Esophagus squamous epithelium (tissue), 5 donors: ENCODE data around the gene MKRN3. TPM values are rescaled to one million over a fixed set of nuclear protein-coding genes. Genes with fewer than 3 reads are reported as not detected.

Experiments used
- DNase-seq: peaks from one replicate; lab custom pipeline; 2025; lab: John Stamatoyannopoulos, UW
- H3K27ac ChIP-seq, 4 donors: fragments of 200-600 bp; sonication (generic); one replicate each; pipeline ENCODE4 v1.5.1; 2016 to 2019; ENCODE audit warnings: mild to moderate bottlenecking in 1 of 4
- H3K27me3 ChIP-seq, 4 donors: fragments of 200-600 bp; sonication (generic); 1 replicate in 3 of 4; 2 replicates in 1 of 4; pipeline versions ENCODE4 v1.5.1 to v1.6.0; 2017 to 2021; ENCODE audit warnings: antibody characterized with exemption in 1 of 4
- H3K36me3 ChIP-seq, 3 donors: fragments of 200-600 bp; sonication (generic); one replicate each; pipeline ENCODE4 v1.5.1; 2016 to 2019
- H3K4me1 ChIP-seq, 3 donors: fragments of 200-600 bp; sonication (generic); one replicate each; pipeline ENCODE4 v1.5.1; 2017 to 2019
- H3K4me3 ChIP-seq, 4 donors: fragments of 200-600 bp; sonication (generic); 1 replicate in 3 of 4; 2 replicates in 1 of 4; pipeline ENCODE4 v1.5.1; 2016 to 2019; ENCODE audit warnings: mild to moderate bottlenecking in 2 of 4, moderate library complexity in 1 of 4
- H3K9me3 ChIP-seq, 3 donors: fragments of 200-600 bp; sonication (generic); one replicate each; pipeline ENCODE4 v1.5.1; 2016 to 2019
- POLR2A ChIP-seq, 4 donors: fragments of 450-650 bp; IDR thresholded peaks; one replicate each; pipeline ENCODE4 v1.6.1; 2017; ENCODE audit warnings: antibody characterized with exemption in 4 of 4, mild to moderate bottlenecking in 4 of 4, moderate library complexity in 3 of 4
- WGBS, 2 donors: methylation state at CpG; one replicate each; pipeline ENCODE4 v1.1.5; 2018; 5-methylcytosine and 5-hydroxymethylcytosine counted together
- intact Hi-C: fragments of 100-400 bp; cut with DNase I; formaldehyde crosslinking; loops from one replicate; pipeline ENCODE4 v1.15.0; 2022
- total RNA-seq, 4 donors: library from RNA; depleted of rRNA; stranded (reverse); fragments of >200 nt; gene quantifications; one replicate each; pipeline ENCODE4 v1.1.0, GENCODE V29; 2016
- TF ChIP-seq, protein P1 (sequence below), 6 experiments: fragments of 450-650 bp in 4 of 6; fragments of 200-600 bp in 2 of 6; sonication (generic) in 2 of 6; IDR thresholded peaks; one replicate each; pipeline ENCODE4 v1.5.1; 2016 to 2019; ENCODE audit warnings: antibody characterized with exemption in 6 of 6, mild to moderate bottlenecking in 4 of 6, moderate library complexity in 4 of 6
- donor health status: DM: yes; HTN: yes; CAD: no.

MKRN3 gene
- total RNA-seq, 4 donors from 2014 or later: 2.2 to 6.7 (median 4.1) TPM

DNA sequence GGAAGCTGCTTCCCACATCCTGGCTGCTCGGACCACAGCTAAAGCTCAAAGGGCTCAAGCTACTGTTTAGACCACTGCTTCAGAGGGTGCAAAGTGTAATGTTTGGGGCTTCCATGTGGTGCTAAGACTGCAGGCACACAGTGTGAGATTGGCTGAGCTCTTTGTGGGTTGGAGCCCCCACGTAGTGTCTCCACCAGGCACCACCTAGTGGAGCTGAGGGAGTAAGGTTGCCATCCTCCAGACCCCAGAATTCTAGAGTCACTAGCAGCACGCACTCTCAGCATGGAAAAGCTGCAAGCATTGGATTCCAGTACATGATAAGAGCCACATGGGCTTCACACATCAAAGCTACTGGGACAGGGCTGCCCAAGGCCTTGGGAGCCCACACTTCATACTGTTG lies 9.3 kb downstream of the MKRN3 start:
- H3K9me3 ChIP-seq: no peaks in the 10 kb centered on the region
- no peaks in the 10 kb centered on the region for H3K27me3 ChIP-seq
- WGBS, 2 donors: 36 to 43% methylated on average over 3 of the region's 3 CpGs
- no peak overlapping the region for H3K27ac ChIP-seq
- no peak for TF ChIP-seq POLR2A (IDR thresholded peaks at IDR 0.05)
- TF ChIP-seq, protein P1, sequence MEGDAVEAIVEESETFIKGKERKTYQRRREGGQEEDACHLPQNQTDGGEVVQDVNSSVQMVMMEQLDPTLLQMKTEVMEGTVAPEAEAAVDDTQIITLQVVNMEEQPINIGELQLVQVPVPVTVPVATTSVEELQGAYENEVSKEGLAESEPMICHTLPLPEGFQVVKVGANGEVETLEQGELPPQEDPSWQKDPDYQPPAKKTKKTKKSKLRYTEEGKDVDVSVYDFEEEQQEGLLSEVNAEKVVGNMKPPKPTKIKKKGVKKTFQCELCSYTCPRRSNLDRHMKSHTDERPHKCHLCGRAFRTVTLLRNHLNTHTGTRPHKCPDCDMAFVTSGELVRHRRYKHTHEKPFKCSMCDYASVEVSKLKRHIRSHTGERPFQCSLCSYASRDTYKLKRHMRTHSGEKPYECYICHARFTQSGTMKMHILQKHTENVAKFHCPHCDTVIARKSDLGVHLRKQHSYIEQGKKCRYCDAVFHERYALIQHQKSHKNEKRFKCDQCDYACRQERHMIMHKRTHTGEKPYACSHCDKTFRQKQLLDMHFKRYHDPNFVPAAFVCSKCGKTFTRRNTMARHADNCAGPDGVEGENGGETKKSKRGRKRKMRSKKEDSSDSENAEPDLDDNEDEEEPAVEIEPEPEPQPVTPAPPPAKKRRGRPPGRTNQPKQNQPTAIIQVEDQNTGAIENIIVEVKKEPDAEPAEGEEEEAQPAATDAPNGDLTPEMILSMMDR (IDR thresholded peaks at IDR 0.05): no peak
- H3K36me3 ChIP-seq: no peaks in the 10 kb centered on the region
- no peak for DNase-seq
- no peaks in the 10 kb centered on the region for H3K4me1 ChIP-seq
- intact Hi-C loops: no loop called here
- H3K4me3 ChIP-seq: no peak overlapping the region

- no peak for TF ChIP-seq POLR2A (IDR thresholded peaks at IDR 0.05)
- TF ChIP-seq, protein P1 (IDR thresholded peaks at IDR 0.05): no peak
Observed at GRCh38 chr15:23576061-23576460, 10.6 kb downstream of the MKRN3 start.

GRCh38 chr15:23578521-23579150 lies 13.2 kb downstream of the MKRN3 start:
- Histone ChIP-seq H3K9me3 (no peaks in the 10 kb centered on the region), H3K4me3 (no peak overlapping the region), H3K27ac (no peak overlapping the region), H3K36me3 (no peaks in the 10 kb centered on the region), H3K27me3 (no peaks in the 10 kb centered on the region), H3K4me1 (no peaks in the 10 kb centered on the region)
- WGBS, 2 donors: 47 to 62% methylated on average over 4 of the region's 4 CpGs
- no peak for TF ChIP-seq POLR2A (IDR thresholded peaks at IDR 0.05)
- TF ChIP-seq, protein P1 (IDR thresholded peaks at IDR 0.05): no peak
- no peak for DNase-seq
- intact Hi-C loops: no loop called here

More at GRCh38 chr15:23576061-23576460, 10.6 kb downstream of the MKRN3 start:
- H3K4me1 ChIP-seq: no peaks in the 10 kb centered on the region
- H3K36me3 ChIP-seq: no peaks in the 10 kb centered on the region
- H3K27me3 ChIP-seq: no peaks in the 10 kb centered on the region
- H3K27ac ChIP-seq: no peak overlapping the region
- no peaks in the 10 kb centered on the region for H3K9me3 ChIP-seq
- WGBS, 2 donors: 59 to 79% methylated on average over 1 of the region's 1 CpG
- DNase-seq: no peak
- H3K4me3 ChIP-seq: no peak overlapping the region
- intact Hi-C loops: no loop called here

- H3K4me3 ChIP-seq: no peak overlapping the region
- no peak overlapping the region for H3K27ac ChIP-seq
- H3K27me3 ChIP-seq: no peaks in the 10 kb centered on the region
- intact Hi-C loops: no loop called here
- WGBS, 2 donors: 70 to 72% methylated on average over 2 of the region's 2 CpGs
- H3K4me1 ChIP-seq: no peaks in the 10 kb centered on the region
- no peaks in the 10 kb centered on the region for H3K9me3 ChIP-seq
- H3K36me3 ChIP-seq: no peaks in the 10 kb centered on the region
- no peak for DNase-seq
- TF ChIP-seq POLR2A (IDR thresholded peaks at IDR 0.05): no peak
- TF ChIP-seq, protein P1 (IDR thresholded peaks at IDR 0.05): no peak
Observed at GRCh38 chr15:23588268-23588667, 22.8 kb downstream of the MKRN3 start.

DNA sequence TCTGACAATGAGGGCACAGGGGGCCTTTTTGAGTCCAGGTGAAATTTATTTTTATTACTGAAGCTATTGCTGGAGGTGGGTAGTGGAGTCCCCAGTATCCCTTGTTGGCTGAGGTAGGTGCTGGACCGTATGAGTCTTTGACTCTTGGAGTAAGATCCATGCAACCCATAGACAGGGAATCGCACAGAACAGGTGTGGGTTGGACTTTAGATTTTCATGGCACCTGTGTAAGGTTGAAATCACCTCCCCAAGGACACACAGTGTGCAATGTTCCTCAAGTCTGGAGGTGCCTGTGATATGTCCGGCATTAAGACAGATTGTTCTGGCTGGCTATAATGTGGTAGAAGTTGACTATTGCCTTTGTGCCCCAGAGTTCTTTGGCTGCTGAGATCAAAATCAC lies 23.5 kb downstream of the MKRN3 start:
- no peaks in the 10 kb centered on the region for H3K27me3 ChIP-seq
- TF ChIP-seq POLR2A (IDR thresholded peaks at IDR 0.05): no peak
- TF ChIP-seq, protein P1 (IDR thresholded peaks at IDR 0.05): no peak
- no peaks in the 10 kb centered on the region for H3K36me3 ChIP-seq
- no peaks in the 10 kb centered on the region for H3K9me3 ChIP-seq
- no peak overlapping the region for H3K4me3 ChIP-seq
- no peak overlapping the region for H3K27ac ChIP-seq
- DNase-seq: no peak
- H3K4me1 ChIP-seq: no peaks in the 10 kb centered on the region
- intact Hi-C loops: no loop called here
- WGBS, 2 donors: 50 to 56% methylated on average over 3 of the region's 3 CpGs
